Kidney epithelial cell (primary cell): Measurements from ENCODE around the gene KRTAP5-6. TPM values are rescaled to one million over a fixed set of nuclear protein-coding genes. Genes with fewer than 3 reads are reported as not detected.
A peak's percentile ranks its signal among the peaks of the same experiment; 100 is the strongest.

ENCODE experiments used
- DNase-seq: peaks from one replicate; pipeline ENCODE4 v3.0.0-alpha.2; 2010; ENCODE audit warnings: low read depth
- H3K27me3 ChIP-seq: 2 replicates; pipeline ENCODE4 v1.6.0; 2011; ENCODE audit warnings: low read length; ENCODE audit not compliant: control insufficient read depth, insufficient read depth
- H3K36me3 ChIP-seq: 2 replicates; pipeline ENCODE4 v1.5.1; 2011; ENCODE audit warnings: low read length; ENCODE audit not compliant: control insufficient read depth, insufficient read depth
- H3K4me3 ChIP-seq: 2 replicates; pipeline ENCODE4 v1.5.1; 2011; ENCODE audit warnings: low read depth, mild to moderate bottlenecking, control low read depth, low read length
- CTCF ChIP-seq: IDR thresholded peaks from 2 replicates; pipeline ENCODE4 v1.5.1; 2011; ENCODE audit warnings: mild to moderate bottlenecking, moderate library complexity, low read length, control low read depth, inconsistent platforms; ENCODE audit not compliant: insufficient read depth, poor library complexity, severe bottlenecking
- total RNA-seq: library from RNA; depleted of rRNA; stranded (reverse); fragments of >200 nt; gene quantifications from 2 replicates; pipeline ENCODE4 v1.2.3, GENCODE V29; 2015

The KRTAP5-6 gene
- total RNA-seq, 1 donor from 2014 or later = not detected

- H3K36me3 ChIP-seq = no peaks in the 10 kb centered on the region
- no peak overlapping the region for H3K4me3 ChIP-seq
- no peak for TF ChIP-seq CTCF
- no peak for DNase-seq
- H3K27me3 ChIP-seq = peaks cover 36% of the 10 kb centered on the region
Measured at GRCh38 chr11:1651411-1651980, 45.5 kb upstream of the KRTAP5-6 start.

DNA sequence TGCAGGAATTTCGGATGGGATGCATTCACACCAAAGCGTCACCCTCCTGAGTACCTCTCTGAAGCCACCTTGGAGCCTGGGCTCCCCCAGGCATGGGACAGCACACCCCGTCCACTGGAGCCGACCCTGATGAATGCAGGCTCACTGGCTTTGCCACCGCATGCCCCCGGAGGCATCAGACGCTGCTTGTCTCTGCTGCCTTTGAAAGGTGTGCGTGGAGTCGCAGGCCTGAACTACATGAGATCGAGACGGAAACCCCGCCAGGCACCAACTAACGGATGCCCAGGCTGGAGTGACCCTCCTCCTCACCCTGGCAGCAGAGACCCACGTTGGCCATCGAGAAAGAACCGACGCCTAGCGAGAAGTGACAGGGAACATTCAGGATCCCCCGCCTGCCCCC is 45.0 kb upstream of the KRTAP5-6 start:
- Histone ChIP-seq H3K36me3 (no peaks in the 10 kb centered on the region), H3K4me3 (no peak overlapping the region), H3K27me3 (peaks cover 39% of the 10 kb centered on the region)
- no peak for TF ChIP-seq CTCF
- DNase-seq = no peak

- H3K4me3 ChIP-seq = no peak overlapping the region
- H3K36me3 ChIP-seq = no peaks in the 10 kb centered on the region
- DNase-seq = no peak
- H3K27me3 ChIP-seq = peaks cover 39% of the 10 kb centered on the region
- TF ChIP-seq CTCF = no peak
Measured at GRCh38 chr11:1652442-1652770, 44.6 kb upstream of the KRTAP5-6 start.

- H3K27me3 ChIP-seq = peaks cover 39% of the 10 kb centered on the region
- H3K4me3 ChIP-seq = no peak overlapping the region
- DNase-seq = no peak
- peak; percentile 96 for TF ChIP-seq CTCF
- H3K36me3 ChIP-seq = no peaks in the 10 kb centered on the region
Measured at GRCh38 chr11:1652771-1653540, 44.0 kb upstream of the KRTAP5-6 start.

DNA sequence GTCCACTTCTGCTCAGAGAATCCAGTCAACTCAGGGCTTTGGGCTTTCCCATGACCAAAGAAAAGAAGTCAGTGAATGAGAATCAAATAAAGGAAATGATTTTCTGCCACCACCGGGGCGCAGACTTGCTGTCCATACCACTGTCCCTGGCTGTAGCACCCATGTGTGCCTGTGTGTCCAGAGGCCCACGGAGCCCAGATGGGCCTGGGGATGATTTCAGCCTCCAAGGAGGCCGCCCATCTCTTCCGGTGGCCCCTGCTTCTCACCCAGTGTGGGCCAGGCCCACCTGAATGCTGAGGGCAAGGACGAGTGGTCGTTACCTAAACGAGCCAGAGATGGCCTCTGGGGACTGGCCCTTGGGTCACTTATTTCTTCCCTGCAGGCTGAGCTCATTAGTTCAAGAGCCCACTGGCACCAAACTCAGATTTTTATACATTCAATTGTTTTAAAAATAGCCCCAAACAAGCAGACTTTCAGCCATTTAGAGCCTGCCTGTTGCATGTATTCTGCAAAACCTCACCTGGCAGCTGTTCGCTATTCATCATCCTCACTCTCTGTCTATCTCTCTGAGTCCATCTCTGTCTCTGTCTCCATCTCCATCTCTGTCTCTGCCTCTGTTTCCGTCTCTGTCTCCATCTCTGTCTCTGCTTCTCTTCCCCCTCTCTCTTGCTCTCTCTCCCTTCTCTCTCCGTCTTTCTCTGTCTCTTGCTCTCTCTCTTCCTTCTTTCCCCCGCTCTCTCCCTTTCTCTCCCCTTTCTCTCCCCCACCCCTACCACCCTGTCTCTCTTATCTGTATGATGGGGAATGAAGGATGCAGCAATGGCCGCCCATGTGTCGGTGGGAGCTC is 43.2 kb upstream of the KRTAP5-6 start:
- no peak for DNase-seq
- no peak for TF ChIP-seq CTCF
- Histone ChIP-seq H3K27me3 (peaks cover 39% of the 10 kb centered on the region), H3K36me3 (no peaks in the 10 kb centered on the region), H3K4me3 (no peak overlapping the region)
